SJSA1 (cell line): ENCODE measurements around the gene IQSEC1. TPM values are rescaled to one million over a fixed set of nuclear protein-coding genes. Genes with fewer than 3 reads are reported as not detected.

Source experiments
- DNase-seq, 2 experiments: peaks; one replicate each; pipeline ENCODE4 v3.0.0-alpha.2; 2015 to 2020; ENCODE audit warnings: low spot score in 2 of 2, low read depth in 1 of 2
- H3K27ac ChIP-seq: fragments of 250-450 bp; sonication (Bioruptor Pico); 2 replicates; pipeline ENCODE4 v1.5.1; 2020; ENCODE audit warnings: mild to moderate bottlenecking, moderate library complexity
- H3K27me3 ChIP-seq: fragments of 250-450 bp; sonication (Bioruptor Pico); replicated peaks from 2 replicates; pipeline ENCODE4 v1.5.1; 2020; ENCODE audit warnings: mild to moderate bottlenecking, moderate library complexity
- H3K36me3 ChIP-seq: fragments of 250-450 bp; sonication (Bioruptor Pico); 2 replicates; pipeline ENCODE4 v1.5.1; 2020; ENCODE audit warnings: mild to moderate bottlenecking
- H3K4me1 ChIP-seq: fragments of 250-450 bp; sonication (Bioruptor Pico); replicated peaks from 2 replicates; pipeline ENCODE4 v1.6.1; 2021; ENCODE audit warnings: mild to moderate bottlenecking
- H3K4me3 ChIP-seq: fragments of 250-450 bp; sonication (Bioruptor Pico); 2 replicates; pipeline ENCODE4 v1.5.1; 2020; ENCODE audit warnings: mild to moderate bottlenecking
- H3K9me3 ChIP-seq: fragments of 250-450 bp; sonication (Bioruptor Pico); replicated peaks from 2 replicates; pipeline ENCODE4 v1.5.1; 2020; ENCODE audit warnings: mild to moderate bottlenecking
- total RNA-seq: library from RNA; depleted of rRNA; stranded (reverse); fragments of >200 nt; shearing (Covaris generic); gene quantifications from 2 replicates; pipeline ENCODE4 v1.2.3, GENCODE V29; 2014

The IQSEC1 gene
- total RNA-seq, 1 experiment from 2014 or later = 6.5 TPM

DNA sequence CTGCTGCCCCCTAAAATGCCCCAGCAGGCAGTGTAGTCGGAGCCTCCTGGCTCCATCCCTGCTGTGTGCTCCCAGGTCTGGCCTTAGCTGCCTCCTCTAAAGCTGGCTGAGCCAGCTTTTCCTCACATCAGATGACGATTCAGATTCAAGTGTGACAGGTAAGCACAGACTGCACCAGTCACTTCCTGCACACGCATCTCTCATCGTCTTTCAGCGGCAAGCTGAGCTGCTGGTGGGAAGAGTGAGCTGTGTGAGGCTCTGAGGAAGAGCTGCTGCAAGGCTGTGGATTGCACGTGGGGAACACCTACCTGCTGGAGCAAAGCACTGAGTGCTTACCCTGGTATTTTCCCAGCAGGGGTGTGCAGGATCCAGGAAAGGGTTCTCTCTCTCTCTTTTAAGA lies 143.4 kb downstream of the IQSEC1 start:
- no peaks in the 10 kb centered on the region for H3K36me3 ChIP-seq
- no peaks in the 10 kb centered on the region for H3K27me3 ChIP-seq
- H3K27ac ChIP-seq = no peak overlapping the region
- no peak overlapping the region for H3K4me3 ChIP-seq
- DNase-seq = no peak
- no peaks in the 10 kb centered on the region for H3K4me1 ChIP-seq
- H3K9me3 ChIP-seq = no peaks in the 10 kb centered on the region

- H3K27ac ChIP-seq = no peak overlapping the region
- no peak overlapping the region for H3K4me3 ChIP-seq
- no peaks in the 10 kb centered on the region for H3K4me1 ChIP-seq
- H3K36me3 ChIP-seq = no peaks in the 10 kb centered on the region
- H3K9me3 ChIP-seq = no peaks in the 10 kb centered on the region
- no peak for DNase-seq
- no peaks in the 10 kb centered on the region for H3K27me3 ChIP-seq
Observed at GRCh38 chr3:12926660-12927059, 146.6 kb downstream of the IQSEC1 start.

- H3K27ac ChIP-seq = no peak overlapping the region
- no peaks in the 10 kb centered on the region for H3K9me3 ChIP-seq
- no peak for DNase-seq
- H3K4me1 ChIP-seq = no peaks in the 10 kb centered on the region
- no peaks in the 10 kb centered on the region; the same call in 1 of the 2 replicates for H3K36me3 ChIP-seq
- no peak overlapping the region for H3K4me3 ChIP-seq
- H3K27me3 ChIP-seq = no peaks in the 10 kb centered on the region
Observed at GRCh38 chr3:12925648-12926047, 147.6 kb downstream of the IQSEC1 start.

- no peak overlapping the region for H3K27ac ChIP-seq
- no peaks in the 10 kb centered on the region; the same call in 1 of the 2 replicates for H3K36me3 ChIP-seq
- H3K27me3 ChIP-seq = no peaks in the 10 kb centered on the region
- no peaks in the 10 kb centered on the region for H3K9me3 ChIP-seq
- H3K4me1 ChIP-seq = no peaks in the 10 kb centered on the region
- no peak for DNase-seq
- H3K4me3 ChIP-seq = no peak overlapping the region
Observed at GRCh38 chr3:12924437-12924836, 148.8 kb downstream of the IQSEC1 start.

GRCh38 chr3:12922881-12923431 lies 150.3 kb downstream of the IQSEC1 start:
- H3K27me3 ChIP-seq = no peaks in the 10 kb centered on the region
- H3K4me1 ChIP-seq = no peaks in the 10 kb centered on the region
- H3K4me3 ChIP-seq = no peak overlapping the region
- H3K27ac ChIP-seq = no peak overlapping the region
- no peak for DNase-seq
- H3K9me3 ChIP-seq = no peaks in the 10 kb centered on the region
- H3K36me3 ChIP-seq = no peaks in the 10 kb centered on the region; the same call in 1 of the 2 replicates

GRCh38 chr3:12922306-12922705 lies 150.9 kb downstream of the IQSEC1 start:
- Histone ChIP-seq H3K4me1 (no peaks in the 10 kb centered on the region), H3K27me3 (no peaks in the 10 kb centered on the region), H3K4me3 (no peak overlapping the region), H3K36me3 (no peaks in the 10 kb centered on the region; the same call in 1 of the 2 replicates), H3K9me3 (no peaks in the 10 kb centered on the region), H3K27ac (no peak overlapping the region)
- no peak for DNase-seq

DNA sequence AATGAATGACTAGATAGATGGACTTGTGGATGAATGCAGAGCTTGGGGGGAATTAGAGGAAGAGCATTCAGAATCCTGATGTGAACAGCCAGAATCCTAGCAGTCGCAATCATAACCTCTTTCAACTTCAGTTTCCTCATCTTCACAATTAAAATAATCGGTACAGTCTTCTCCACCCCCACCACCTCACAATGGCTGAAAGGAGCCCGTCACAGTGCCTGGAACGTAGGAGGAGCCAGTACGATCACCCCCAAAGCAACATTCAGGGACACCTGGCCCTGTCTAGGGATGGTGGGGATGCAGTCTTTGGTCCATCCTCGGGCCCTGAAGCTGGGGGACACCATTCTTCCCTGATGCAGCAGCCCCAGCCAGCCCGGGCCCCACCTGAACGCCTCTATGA lies 151.5 kb downstream of the IQSEC1 start:
- no peaks in the 10 kb centered on the region; the same call in 1 of the 2 replicates for H3K36me3 ChIP-seq
- DNase-seq = no peak
- no peak overlapping the region for H3K27ac ChIP-seq
- H3K4me1 ChIP-seq = no peaks in the 10 kb centered on the region
- no peaks in the 10 kb centered on the region for H3K27me3 ChIP-seq
- no peaks in the 10 kb centered on the region for H3K9me3 ChIP-seq
- H3K4me3 ChIP-seq = no peak overlapping the region

- no peak for DNase-seq
- H3K27me3 ChIP-seq = no peaks in the 10 kb centered on the region
- H3K36me3 ChIP-seq = no peaks in the 10 kb centered on the region; the same call in 1 of the 2 replicates
- no peak overlapping the region for H3K4me3 ChIP-seq
- no peaks in the 10 kb centered on the region for H3K4me1 ChIP-seq
- no peaks in the 10 kb centered on the region for H3K9me3 ChIP-seq
- no peak overlapping the region for H3K27ac ChIP-seq
Observed at GRCh38 chr3:12920967-12921366, 152.3 kb downstream of the IQSEC1 start.

GRCh38 chr3:12919205-12919604 lies 154.0 kb downstream of the IQSEC1 start:
- Histone ChIP-seq H3K9me3 (no peaks in the 10 kb centered on the region), H3K36me3 (no peaks in the 10 kb centered on the region; the same call in none of the 2 replicates), H3K4me1 (no peaks in the 10 kb centered on the region), H3K4me3 (no peak overlapping the region), H3K27ac (no peak overlapping the region), H3K27me3 (no peaks in the 10 kb centered on the region)
- DNase-seq = no peak

- no peak overlapping the region for H3K4me3 ChIP-seq
Observed at GRCh38 chr3:12918231-12918630, 155.0 kb downstream of the IQSEC1 start.

DNA sequence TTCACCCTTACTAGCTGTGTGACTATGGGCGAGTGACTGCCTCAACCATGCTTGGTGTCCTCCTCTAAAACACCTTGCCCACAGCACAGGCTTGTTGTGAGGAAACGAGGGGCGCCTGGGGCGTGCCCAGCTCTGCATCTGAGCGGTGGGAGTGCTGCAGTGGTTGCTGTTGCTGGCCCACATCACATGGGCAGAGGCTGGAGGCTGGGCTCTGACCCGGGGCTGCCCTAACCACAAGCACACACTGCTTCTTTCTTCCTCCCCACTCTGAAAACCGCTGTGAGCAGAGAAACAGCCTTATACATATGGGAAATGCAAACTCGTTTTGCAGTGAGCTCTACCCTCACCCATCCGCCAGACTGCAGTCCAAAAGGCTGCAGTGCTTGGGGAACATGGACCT lies 157.1 kb downstream of the IQSEC1 start:
- no peak for DNase-seq
- Histone ChIP-seq H3K4me3 (no peak overlapping the region), H3K4me1 (no peaks in the 10 kb centered on the region), H3K27ac (no peak overlapping the region), H3K27me3 (no peaks in the 10 kb centered on the region), H3K36me3 (no peaks in the 10 kb centered on the region; the same call in none of the 2 replicates), H3K9me3 (no peaks in the 10 kb centered on the region)

More at GRCh38 chr3:12918231-12918630, 155.0 kb downstream of the IQSEC1 start:
- Histone ChIP-seq H3K27me3 (no peaks in the 10 kb centered on the region), H3K9me3 (no peaks in the 10 kb centered on the region), H3K36me3 (no peaks in the 10 kb centered on the region; the same call in none of the 2 replicates), H3K27ac (no peak overlapping the region), H3K4me1 (no peaks in the 10 kb centered on the region)
- DNase-seq = no peak

DNA sequence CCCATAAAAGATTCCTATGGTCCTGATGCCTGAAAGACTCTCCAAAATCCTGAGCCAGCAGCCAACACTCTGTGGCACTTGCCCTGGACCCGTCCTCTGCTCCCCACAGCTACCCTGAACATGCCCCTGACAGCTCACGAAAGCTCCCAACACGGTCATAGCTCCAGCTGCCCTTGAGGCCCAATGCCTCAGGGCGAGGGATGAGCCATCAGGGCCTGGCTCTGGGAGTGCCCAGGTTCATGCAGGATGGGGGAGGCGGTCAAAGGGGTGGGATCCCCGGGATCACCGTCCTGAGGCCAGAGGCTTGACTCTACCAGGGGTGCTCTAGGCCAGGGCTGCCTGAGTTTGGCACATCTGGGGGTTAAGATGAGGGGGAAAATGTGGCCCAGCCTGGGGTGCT lies 159.1 kb downstream of the IQSEC1 start:
- H3K4me1 ChIP-seq = no peaks in the 10 kb centered on the region
- no peak overlapping the region for H3K4me3 ChIP-seq
- H3K27me3 ChIP-seq = no peaks in the 10 kb centered on the region
- no peaks in the 10 kb centered on the region for H3K9me3 ChIP-seq
- no peaks in the 10 kb centered on the region; the same call in 1 of the 2 replicates for H3K36me3 ChIP-seq
- no peak for DNase-seq
- no peak overlapping the region for H3K27ac ChIP-seq

- Histone ChIP-seq H3K4me1 (no peaks in the 10 kb centered on the region), H3K27ac (no peak overlapping the region), H3K4me3 (no peak overlapping the region), H3K36me3 (no peaks in the 10 kb centered on the region; the same call in 1 of the 2 replicates), H3K27me3 (no peaks in the 10 kb centered on the region), H3K9me3 (no peaks in the 10 kb centered on the region)
- DNase-seq = no peak
Observed at GRCh38 chr3:12911881-12912415, 161.3 kb downstream of the IQSEC1 start.

DNA sequence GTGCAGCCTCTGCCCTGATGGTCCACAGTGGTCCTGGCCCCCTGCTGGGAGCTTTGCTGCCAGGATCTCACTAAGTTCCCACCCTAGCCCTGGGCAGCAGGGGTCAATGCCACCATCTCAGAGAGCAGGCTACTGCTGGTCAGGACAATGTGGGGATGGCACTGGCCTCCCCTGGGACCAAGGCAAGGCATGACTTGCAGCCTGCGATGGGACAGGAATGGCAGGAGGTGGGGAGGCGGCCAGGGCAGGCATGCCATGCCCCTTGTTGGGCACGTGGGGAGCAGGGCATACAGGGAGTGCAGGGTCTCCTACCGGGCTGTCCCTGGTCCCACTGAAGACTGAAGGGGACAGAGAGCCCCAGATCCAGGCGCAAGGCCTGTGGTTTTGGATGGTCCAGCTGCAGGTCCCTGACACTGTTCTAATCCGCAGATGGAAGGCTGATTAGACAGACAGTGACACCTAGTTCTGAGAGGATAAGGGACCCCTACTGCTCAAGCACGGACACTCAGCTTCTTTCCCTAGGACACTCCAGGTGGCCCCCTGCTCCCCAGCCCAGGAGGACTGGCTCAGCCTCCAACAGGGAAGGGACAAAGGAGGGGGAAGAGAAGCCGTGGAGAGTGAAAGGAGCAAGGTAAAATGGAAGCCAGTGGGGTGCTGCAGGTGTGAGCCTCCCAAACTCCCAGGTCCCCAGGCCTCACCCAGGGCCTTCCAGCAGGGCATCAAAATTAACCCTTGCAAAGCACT lies 162.7 kb downstream of the IQSEC1 start:
- Histone ChIP-seq H3K36me3 (no peaks in the 10 kb centered on the region; the same call in none of the 2 replicates), H3K27ac (no peak overlapping the region), H3K4me3 (no peak overlapping the region), H3K9me3 (no peaks in the 10 kb centered on the region), H3K4me1 (no peaks in the 10 kb centered on the region), H3K27me3 (no peaks in the 10 kb centered on the region)
- no peak for DNase-seq
